ENCODE measurements around the gene TMEM126B.
"Not testable (repeated sequence)": the region's sequence is repeated elsewhere in the genome, so short reads cannot be mapped to it uniquely, and the experiment has no call there.

TMEM126B gene

DNA sequence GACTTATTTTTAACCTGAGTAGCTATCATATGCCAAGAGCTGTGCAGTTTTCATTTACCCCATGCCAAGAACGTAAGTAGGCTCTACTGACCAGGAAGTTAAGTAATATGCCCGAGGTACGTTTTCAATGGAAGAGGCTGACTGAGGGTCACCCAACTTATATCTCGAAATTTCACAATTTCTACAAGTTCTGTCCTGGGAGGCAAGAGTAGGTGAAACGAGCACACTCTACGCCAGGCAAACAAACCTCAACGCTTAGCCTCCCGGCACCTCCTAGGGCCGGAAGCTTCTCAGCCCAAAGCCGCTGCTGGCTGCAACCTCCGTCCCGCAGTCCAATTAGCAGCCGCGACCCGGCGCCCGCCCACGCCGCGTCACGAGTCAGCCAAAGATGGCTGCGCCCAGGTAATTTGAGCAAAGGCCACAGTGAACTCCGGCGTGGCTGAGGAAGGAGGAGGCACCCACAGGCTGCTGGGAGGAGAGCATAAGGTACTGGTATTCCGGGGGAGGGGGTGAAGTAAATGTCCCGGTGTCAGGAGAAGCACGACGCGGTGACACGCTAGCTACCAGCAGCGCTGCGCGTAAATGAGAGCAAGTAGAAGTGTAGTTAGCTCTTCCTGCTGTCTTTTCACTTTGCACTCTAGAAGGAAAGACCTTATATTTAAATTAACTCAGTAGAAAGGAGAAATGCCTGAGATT lies 19.4 kb downstream of the TMEM126B start, which contains the start of gene TMEM126A:
Gene TMEM126A, plus strand, starts transcription at position 364 of the 696 bp plus-strand sequence. CDS start 2,289 bp downstream, outside the sequence.
- TF ChIP-seq, protein P1, sequence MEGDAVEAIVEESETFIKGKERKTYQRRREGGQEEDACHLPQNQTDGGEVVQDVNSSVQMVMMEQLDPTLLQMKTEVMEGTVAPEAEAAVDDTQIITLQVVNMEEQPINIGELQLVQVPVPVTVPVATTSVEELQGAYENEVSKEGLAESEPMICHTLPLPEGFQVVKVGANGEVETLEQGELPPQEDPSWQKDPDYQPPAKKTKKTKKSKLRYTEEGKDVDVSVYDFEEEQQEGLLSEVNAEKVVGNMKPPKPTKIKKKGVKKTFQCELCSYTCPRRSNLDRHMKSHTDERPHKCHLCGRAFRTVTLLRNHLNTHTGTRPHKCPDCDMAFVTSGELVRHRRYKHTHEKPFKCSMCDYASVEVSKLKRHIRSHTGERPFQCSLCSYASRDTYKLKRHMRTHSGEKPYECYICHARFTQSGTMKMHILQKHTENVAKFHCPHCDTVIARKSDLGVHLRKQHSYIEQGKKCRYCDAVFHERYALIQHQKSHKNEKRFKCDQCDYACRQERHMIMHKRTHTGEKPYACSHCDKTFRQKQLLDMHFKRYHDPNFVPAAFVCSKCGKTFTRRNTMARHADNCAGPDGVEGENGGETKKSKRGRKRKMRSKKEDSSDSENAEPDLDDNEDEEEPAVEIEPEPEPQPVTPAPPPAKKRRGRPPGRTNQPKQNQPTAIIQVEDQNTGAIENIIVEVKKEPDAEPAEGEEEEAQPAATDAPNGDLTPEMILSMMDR (IDR thresholded peaks at IDR 0.05; ENCODE audit: extremely low read depth, insufficient read depth, missing control alignments), result no peak
- in situ Hi-C loops (cut with MboI; ENCODE audit: low pct_unique_long_range_greater_than_20kb, low sequenced_read_pairs, unreplicated experiment), result no loop called here
- peak; percentile 83 for DNase-seq (ENCODE audit: low spot score)

DNA sequence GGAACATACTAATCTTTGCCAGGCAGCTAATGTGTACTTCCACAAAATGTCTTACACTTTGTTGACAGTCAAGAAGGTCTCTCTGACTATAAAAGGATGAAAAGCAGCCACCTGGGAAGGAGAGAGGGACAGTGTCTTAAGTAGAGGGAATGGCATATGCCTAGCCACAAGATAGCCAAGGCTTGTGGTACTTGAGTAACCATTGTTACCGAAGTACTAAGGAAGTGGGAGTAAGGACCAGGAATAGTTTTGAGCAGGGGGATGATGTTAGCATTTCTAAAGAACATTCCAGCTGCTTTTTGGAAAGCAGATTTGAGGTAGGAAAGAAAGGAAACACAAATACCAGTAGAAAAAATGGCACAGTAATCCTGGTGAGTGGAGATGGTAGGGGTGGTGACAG lies 22.7 kb downstream of the TMEM126B start:
- DNase-seq (ENCODE audit: low spot score), result no peak
- TF ChIP-seq, protein P1 (IDR thresholded peaks at IDR 0.05; ENCODE audit: extremely low read depth, insufficient read depth, missing control alignments), result no peak
- in situ Hi-C loops (cut with MboI; ENCODE audit: low pct_unique_long_range_greater_than_20kb, low sequenced_read_pairs, unreplicated experiment), result no loop called here

DNA sequence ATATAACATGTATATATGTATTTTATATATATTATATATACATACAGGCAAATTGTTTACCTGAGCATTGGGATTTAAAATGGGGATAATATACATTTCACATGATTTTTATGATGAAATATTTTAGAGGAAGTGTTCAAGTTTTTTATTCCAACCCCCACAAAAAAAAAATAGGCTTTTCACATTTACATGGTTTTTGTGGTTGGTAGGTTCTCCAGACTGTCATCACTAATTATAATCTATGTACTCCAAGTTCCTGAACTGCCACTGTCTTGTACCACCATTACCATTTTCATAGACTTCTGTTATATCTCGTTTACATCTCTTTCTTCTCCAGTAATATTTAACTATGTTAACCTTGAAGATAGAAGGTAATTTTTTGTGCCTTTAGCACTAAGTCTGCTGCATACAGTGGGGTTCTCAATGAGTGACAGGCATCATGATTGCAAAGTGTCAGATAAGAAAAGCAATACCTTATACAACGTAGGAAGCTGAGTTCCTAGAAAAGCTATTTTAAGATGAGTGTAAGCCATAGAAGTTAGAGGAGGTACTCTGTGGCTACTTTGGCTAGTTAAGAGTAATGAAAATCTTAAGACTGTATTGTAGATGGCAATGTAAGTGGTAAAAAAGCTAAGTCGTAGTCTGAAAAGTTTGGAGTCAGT lies 24.5 kb downstream of the TMEM126B start:
- TF ChIP-seq, protein P1 (IDR thresholded peaks at IDR 0.05; ENCODE audit: extremely low read depth, insufficient read depth, missing control alignments), result no peak
- in situ Hi-C loops (cut with MboI; ENCODE audit: low pct_unique_long_range_greater_than_20kb, low sequenced_read_pairs, unreplicated experiment), result no loop called here
- DNase-seq (ENCODE audit: low spot score), result no peak

DNA sequence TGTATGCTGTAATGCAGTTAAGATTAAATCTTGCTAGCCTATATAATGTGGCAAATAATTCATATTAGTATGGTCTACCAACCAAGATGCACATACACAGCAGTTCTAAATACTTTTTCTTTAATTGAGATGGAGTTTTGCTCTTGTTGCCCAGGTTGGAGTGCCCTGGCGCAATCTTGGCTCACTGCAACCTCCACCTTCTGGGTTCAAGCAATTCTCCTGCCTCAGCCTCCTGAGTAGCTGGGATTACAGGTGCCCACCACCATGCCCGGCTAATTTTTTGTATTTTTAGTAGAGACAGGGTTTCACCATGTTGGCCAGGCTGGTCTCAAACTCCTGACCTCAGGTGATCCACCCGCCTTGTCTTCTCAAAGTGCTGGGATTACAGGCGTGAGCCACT lies 25.9 kb downstream of the TMEM126B start:
- DNase-seq (ENCODE audit: low spot score); in situ Hi-C loops (cut with MboI; ENCODE audit: low pct_unique_long_range_greater_than_20kb, low sequenced_read_pairs, unreplicated experiment): not testable (repeated sequence)

- DNase-seq (ENCODE audit: low spot score), result no peak
- in situ Hi-C loops (cut with MboI; ENCODE audit: low pct_unique_long_range_greater_than_20kb, low sequenced_read_pairs, unreplicated experiment), result no loop called here
- TF ChIP-seq, protein P1 (IDR thresholded peaks at IDR 0.05; ENCODE audit: extremely low read depth, insufficient read depth, missing control alignments), result no peak
These were observed 28.4 kb downstream of the TMEM126B start for GRCh38 chr11:85656777-85657176.

DNA sequence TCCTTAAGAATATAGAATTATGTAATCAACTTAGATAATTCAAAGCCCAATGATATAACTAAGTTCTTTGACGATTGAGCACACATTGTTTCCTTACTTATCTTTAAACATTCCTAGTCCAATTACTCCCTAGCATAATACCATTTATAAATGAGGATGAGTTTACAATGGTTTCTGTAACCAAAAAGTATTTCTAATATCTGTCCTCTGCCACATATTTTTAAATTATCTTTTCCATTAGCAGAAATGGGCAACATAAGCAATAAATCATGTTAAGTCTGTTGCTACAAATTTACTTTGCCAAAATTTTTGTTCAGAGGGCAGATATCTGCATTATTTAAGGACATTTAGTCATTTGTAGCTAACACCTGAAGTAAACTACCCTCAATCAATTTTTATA lies 29.8 kb downstream of the TMEM126B start:
- no peak for DNase-seq (ENCODE audit: low spot score)
- in situ Hi-C loops (cut with MboI; ENCODE audit: low pct_unique_long_range_greater_than_20kb, low sequenced_read_pairs, unreplicated experiment), result no loop called here
- TF ChIP-seq, protein P1 (IDR thresholded peaks at IDR 0.05; ENCODE audit: extremely low read depth, insufficient read depth, missing control alignments), result no peak

DNA sequence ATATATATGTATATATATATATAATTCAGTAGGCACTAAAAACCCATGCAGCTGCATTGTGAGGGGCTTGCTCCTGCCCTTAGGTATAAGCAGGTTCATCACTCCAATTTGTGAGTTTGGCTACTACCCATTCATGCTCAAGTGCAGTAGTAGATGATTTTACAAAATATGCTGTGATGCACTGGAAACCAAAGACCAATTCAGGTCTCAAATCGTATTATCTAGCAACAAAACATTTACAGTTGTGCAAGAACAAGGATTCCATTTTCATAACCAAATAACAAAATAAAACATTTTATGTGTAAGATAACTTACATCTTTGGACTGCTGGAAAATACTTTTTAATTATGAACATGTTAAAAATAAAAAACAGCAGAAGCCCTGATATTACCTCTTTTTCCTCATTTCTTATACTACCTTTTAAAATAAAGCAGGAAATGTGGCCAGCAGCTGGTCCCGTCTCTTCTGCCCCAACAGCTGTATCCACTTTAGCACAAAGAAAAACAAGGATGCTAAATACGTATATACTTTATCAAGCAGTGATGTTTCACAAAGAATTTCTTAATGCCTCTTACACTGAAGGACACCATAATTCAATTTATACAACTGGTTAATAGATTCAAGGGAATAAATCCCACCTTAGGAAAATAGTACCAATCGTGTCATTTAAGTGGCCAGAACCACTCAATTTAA lies 33.7 kb downstream of the TMEM126B start:
- DNase-seq (ENCODE audit: low spot score), result no peak
- TF ChIP-seq, protein P1 (IDR thresholded peaks at IDR 0.05; ENCODE audit: extremely low read depth, insufficient read depth, missing control alignments), result no peak

More for the DNA sequence above, 33.7 kb downstream of the TMEM126B start:
- in situ Hi-C loops (cut with MboI; ENCODE audit: low pct_unique_long_range_greater_than_20kb, low sequenced_read_pairs, unreplicated experiment), result no loop called here
